Smooth muscle cell (in vitro differentiated cells): ENCODE data around the gene EPS15. TPM values are rescaled to one million over a fixed set of nuclear protein-coding genes. Genes with fewer than 3 reads are reported as not detected.

Source experiments
- DNase-seq: peaks from one replicate; lab custom pipeline; 2025; ENCODE audit not compliant: unreplicated experiment; lab: John Stamatoyannopoulos, UW
- H2AFZ ChIP-seq: fragments of 200-600 bp; sonication (generic); 2 replicates; pipeline ENCODE4 v1.6.0; 2016; ENCODE audit warnings: antibody characterized with exemption, low read depth, mild to moderate bottlenecking
- H3F3A ChIP-seq: fragments of 200-600 bp; sonication (generic); 2 replicates; pipeline ENCODE4 v1.6.0; 2017; ENCODE audit warnings: antibody characterized with exemption, low read depth
- H3K27ac ChIP-seq: fragments of 200-600 bp; sonication (generic); 2 replicates; pipeline ENCODE4 v1.5.1; 2016; ENCODE audit warnings: low read depth, mild to moderate bottlenecking
- H3K27me3 ChIP-seq: fragments of 200-600 bp; sonication (generic); 2 replicates; pipeline ENCODE4 v1.6.1; 2016; ENCODE audit warnings: low read depth, mild to moderate bottlenecking
- H3K36me3 ChIP-seq: fragments of 200-600 bp; sonication (generic); 2 replicates; pipeline ENCODE4 v1.5.1; 2016; ENCODE audit warnings: low read depth
- H3K4me1 ChIP-seq: fragments of 200-600 bp; sonication (generic); 2 replicates; pipeline ENCODE4 v1.5.1; 2016; ENCODE audit warnings: low read depth
- H3K4me2 ChIP-seq: fragments of 200-600 bp; sonication (generic); 2 replicates; pipeline ENCODE4 v1.6.0; 2016; ENCODE audit warnings: mild to moderate bottlenecking
- H3K4me3 ChIP-seq: fragments of 200-600 bp; sonication (generic); 2 replicates; pipeline ENCODE4 v1.5.1; 2016; ENCODE audit warnings: mild to moderate bottlenecking
- H3K79me2 ChIP-seq: fragments of 200-600 bp; sonication (generic); 2 replicates; pipeline ENCODE4 v1.6.0; 2016; ENCODE audit warnings: low read depth, mild to moderate bottlenecking
- H3K9ac ChIP-seq: fragments of 200-600 bp; sonication (generic); 2 replicates; pipeline ENCODE4 v1.6.0; 2016; ENCODE audit warnings: low read depth
- H3K9me3 ChIP-seq: fragments of 200-600 bp; sonication (generic); replicated peaks from 2 replicates; pipeline ENCODE4 v1.5.1; 2016; ENCODE audit warnings: low read depth
- H4K20me1 ChIP-seq: fragments of 200-600 bp; sonication (generic); 2 replicates; pipeline ENCODE4 v1.6.0; 2016; ENCODE audit warnings: low read depth
- CTCF ChIP-seq: fragments of 200-600 bp; sonication (generic); IDR thresholded peaks from 2 replicates; pipeline ENCODE4 v1.5.1; 2017; ENCODE audit warnings: borderline replicate concordance, mild to moderate bottlenecking, antibody characterized with exemption; ENCODE audit not compliant: insufficient read depth, poor library complexity, severe bottlenecking
- WGBS: methylation state at CpG from one replicate; pipeline ENCODE4 v1.1.7; 2016; ENCODE audit warnings: low lambda C conversion rate; 5-methylcytosine and 5-hydroxymethylcytosine counted together
- polyA plus RNA-seq: library from polyadenylated mRNA; unstranded; fragments of >200 nt; fragmentation: Nextera tagmentation; extraction: Ambion mirVana; gene quantifications from 2 replicates; pipeline ENCODE4 v1.2.1, GENCODE V29; 2016
- total RNA-seq: library from RNA; depleted of rRNA; stranded (reverse); fragments of >200 nt; gene quantifications from 2 replicates; pipeline ENCODE4 v1.2.3, GENCODE V29; 2014

EPS15 gene
- total and polyA plus RNA-seq, 2 experiments from 2014 or later = 9.0 to 54.3 TPM

DNA sequence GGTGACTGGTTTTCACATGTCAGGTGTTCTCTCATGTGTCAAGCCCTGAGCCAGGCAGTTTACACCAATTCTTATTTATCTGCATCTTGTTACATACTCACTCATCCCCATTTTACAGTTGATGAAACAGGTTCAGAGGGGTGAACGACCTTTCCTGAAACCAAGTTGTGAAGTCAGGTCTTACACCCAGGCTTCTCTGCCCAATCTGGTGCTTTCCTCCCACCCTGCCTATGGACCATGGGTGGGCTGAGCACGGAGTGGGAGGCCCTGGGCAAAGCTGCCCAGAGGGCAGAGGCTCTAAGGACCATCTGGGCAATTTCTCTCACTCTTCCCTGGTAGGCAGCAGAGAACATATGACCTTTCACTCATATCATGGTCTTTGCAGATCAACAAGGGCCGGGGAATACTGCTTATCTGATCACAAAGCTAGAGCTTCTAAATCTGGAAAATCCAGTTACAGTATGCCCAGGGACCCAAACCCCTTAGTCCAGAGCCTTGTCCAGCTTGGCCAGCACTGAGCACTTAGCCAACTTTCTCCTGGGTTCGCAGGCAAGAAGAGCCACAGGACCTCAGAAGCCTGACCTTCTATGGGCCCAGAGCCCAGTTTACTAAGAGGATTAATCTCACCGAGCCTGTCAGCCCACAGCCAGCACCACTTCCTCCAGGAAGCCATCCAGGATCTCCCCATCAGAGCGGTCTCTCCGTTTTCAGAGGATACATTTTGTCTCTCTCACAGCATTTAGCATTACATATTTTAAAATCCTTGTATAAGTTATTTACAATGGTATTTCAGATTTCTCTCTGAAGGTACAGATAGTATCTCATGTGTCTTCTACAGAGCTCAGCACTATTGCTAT, 172.8 kb downstream of the EPS15 start:
- Histone ChIP-seq H3K27ac (no peak overlapping the region), H2AFZ (no peak overlapping the region), H3K4me1 (no peaks in the 10 kb centered on the region), H3K4me3 (no peak overlapping the region), H3F3A (no peaks in the 10 kb centered on the region), H3K27me3 (peaks cover 42% of the 10 kb centered on the region), H3K4me2 (no peak overlapping the region), H3K79me2 (no peaks in the 10 kb centered on the region), H3K9ac (no peak overlapping the region), H4K20me1 (no peaks in the 10 kb centered on the region), H3K36me3 (no peaks in the 10 kb centered on the region), H3K9me3 (no peaks in the 10 kb centered on the region)
- no peak for TF ChIP-seq CTCF
- DNase-seq = no peak
- WGBS = 82% methylated on average over 7 of the region's 7 CpGs

- no peaks in the 10 kb centered on the region for H3K36me3 ChIP-seq
- no peak overlapping the region for H3K4me3 ChIP-seq
- TF ChIP-seq CTCF = no peak
- no peaks in the 10 kb centered on the region for H3F3A ChIP-seq
- no peaks in the 10 kb centered on the region for H4K20me1 ChIP-seq
- peak overlapping the region; percentile 78 for H3K4me2 ChIP-seq
- no peak for DNase-seq
- no peak overlapping the region for H3K9ac ChIP-seq
- H3K27ac ChIP-seq = no peak overlapping the region
- H2AFZ ChIP-seq = no peak overlapping the region
- 80% methylated on average over 15 of the region's 15 CpGs for WGBS
- H3K4me1 ChIP-seq = no peaks in the 10 kb centered on the region
- peaks cover 42% of the 10 kb centered on the region for H3K27me3 ChIP-seq
- H3K79me2 ChIP-seq = no peaks in the 10 kb centered on the region
- no peaks in the 10 kb centered on the region for H3K9me3 ChIP-seq
Measured at GRCh38 chr1:51345300-51345687, 173.8 kb downstream of the EPS15 start.

GRCh38 chr1:51344602-51345299, 174.3 kb downstream of the EPS15 start:
- DNase-seq = no peak
- H3K36me3 ChIP-seq = no peaks in the 10 kb centered on the region

More at GRCh38 chr1:51344602-51345299, 174.3 kb downstream of the EPS15 start:
- no peaks in the 10 kb centered on the region for H3K79me2 ChIP-seq
- no peaks in the 10 kb centered on the region for H4K20me1 ChIP-seq
- no peak overlapping the region for H2AFZ ChIP-seq
- H3K9ac ChIP-seq = no peak overlapping the region
- TF ChIP-seq CTCF = no peak
- no peaks in the 10 kb centered on the region for H3F3A ChIP-seq
- WGBS = 7% methylated on average over 38 of the region's 60 CpGs
- H3K9me3 ChIP-seq = no peaks in the 10 kb centered on the region
- no peaks in the 10 kb centered on the region for H3K4me1 ChIP-seq
- peak overlapping the region; percentile 42 for H3K4me3 ChIP-seq
- H3K27ac ChIP-seq = no peak overlapping the region
- peak overlapping the region; percentile 78 for H3K4me2 ChIP-seq
- H3K27me3 ChIP-seq = peaks cover 42% of the 10 kb centered on the region
